GM12873 (cell line): Measurements from ENCODE around the gene CDSN.

Source experiments
- TF ChIP-seq, protein P1 (sequence below): IDR thresholded peaks from 2 replicates; pipeline ENCODE4 v1.5.1; 2012; ENCODE audit warnings: low read depth, mild to moderate bottlenecking, moderate library complexity, low read length, control low read depth; ENCODE audit not compliant: insufficient read depth; ENCODE audit errors: missing control alignments

CDSN gene

DNA sequence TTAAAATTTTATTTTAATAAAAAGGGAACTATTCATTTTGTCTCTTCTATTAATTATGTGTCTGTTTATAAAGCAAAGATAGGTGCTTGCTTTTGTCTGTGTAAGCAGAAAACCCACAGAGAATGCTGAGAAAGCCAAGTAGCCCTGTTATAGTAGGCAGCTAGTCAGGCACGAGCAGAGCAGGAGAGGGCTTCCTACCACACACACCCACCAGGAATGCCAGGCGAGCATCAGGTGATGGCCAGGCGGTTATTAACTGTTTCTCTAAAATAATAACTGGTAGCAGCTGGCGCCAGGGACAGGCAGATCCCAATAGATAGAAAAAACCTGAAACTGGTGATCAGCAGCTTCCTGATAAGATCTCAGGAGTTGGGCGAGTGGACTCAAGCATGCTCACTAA lies 23.6 kb downstream of the CDSN start:
- TF ChIP-seq, protein P1, sequence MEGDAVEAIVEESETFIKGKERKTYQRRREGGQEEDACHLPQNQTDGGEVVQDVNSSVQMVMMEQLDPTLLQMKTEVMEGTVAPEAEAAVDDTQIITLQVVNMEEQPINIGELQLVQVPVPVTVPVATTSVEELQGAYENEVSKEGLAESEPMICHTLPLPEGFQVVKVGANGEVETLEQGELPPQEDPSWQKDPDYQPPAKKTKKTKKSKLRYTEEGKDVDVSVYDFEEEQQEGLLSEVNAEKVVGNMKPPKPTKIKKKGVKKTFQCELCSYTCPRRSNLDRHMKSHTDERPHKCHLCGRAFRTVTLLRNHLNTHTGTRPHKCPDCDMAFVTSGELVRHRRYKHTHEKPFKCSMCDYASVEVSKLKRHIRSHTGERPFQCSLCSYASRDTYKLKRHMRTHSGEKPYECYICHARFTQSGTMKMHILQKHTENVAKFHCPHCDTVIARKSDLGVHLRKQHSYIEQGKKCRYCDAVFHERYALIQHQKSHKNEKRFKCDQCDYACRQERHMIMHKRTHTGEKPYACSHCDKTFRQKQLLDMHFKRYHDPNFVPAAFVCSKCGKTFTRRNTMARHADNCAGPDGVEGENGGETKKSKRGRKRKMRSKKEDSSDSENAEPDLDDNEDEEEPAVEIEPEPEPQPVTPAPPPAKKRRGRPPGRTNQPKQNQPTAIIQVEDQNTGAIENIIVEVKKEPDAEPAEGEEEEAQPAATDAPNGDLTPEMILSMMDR: no peak

DNA sequence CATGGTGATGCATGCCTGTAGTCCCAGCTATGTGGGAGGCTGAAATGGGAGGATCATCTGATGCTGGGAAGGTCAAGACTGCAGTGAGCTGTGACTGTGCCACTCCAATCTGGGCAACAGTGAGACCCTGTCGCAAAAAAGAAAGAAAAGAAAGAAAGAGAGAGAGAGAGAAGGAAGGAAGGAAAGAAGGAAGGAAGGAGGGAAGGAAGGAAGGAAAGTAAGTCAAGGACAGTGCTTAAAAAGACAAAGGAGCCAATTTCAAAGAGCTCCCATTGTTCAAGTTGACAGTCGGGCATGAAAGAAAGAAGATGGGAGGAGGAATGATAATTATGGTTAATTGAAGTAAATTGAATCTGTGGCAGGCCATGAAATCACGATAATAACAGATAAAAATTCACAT lies 24.0 kb downstream of the CDSN start:
- TF ChIP-seq, protein P1: no peak

DNA sequence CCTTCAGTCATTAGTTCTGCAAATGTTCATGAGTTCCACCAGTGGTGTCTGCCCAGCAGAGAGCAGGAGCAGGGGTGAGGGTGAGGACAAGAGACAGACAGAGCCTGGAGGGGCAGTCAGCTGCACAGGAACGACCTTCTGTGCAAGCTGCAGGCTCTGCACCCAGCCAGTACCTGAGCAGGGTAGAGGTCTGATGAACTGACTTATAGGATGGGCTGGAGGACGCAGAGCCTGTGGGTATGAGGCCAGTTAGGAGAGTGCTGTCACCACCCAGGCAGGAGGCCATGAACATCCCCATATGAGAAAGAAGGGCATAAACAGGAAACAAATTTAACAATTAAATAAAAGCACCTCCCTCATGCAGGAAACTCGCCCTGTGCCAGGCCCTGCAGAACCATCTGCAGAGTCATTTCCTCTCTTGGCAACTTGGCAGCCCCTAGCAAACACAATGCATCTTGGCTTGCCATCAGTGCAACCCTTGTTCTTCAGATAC lies 25.8 kb downstream of the CDSN start:
- TF ChIP-seq, protein P1: no peak

DNA sequence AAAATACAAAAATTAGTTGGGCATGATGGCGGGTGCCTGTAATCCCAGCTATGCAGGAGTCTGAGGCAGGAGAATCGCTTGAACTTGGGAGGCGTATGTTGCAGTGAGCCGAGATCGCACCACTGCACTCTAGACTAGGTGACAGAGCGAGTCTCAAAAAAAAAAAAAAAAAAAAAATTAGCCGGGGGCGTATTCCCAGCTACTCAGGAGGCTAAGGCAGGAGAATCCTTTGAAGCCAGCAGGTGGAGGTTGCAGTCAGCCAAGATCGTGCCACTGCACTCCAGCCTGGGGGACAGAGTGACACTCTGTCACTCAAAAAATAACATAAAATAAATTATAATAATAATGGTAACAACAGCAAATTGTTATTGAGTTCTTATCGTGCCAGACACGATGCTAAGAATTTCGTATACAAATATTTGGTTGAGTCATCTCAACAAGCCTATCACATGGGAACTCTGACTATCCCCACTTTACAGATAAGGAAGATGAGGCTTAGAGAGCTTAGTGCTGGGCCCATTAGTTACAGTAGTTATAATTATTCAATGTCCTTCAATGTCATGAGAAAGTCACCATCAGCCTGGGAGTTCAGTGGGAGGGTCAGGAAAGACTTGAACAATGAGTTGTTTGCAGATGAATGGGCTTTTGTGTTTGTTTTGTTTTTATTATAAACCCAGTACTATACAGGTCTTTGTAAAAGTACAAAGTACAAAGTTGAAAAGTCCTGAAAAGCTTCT lies 27.3 kb downstream of the CDSN start:
- TF ChIP-seq, protein P1: no peak

DNA sequence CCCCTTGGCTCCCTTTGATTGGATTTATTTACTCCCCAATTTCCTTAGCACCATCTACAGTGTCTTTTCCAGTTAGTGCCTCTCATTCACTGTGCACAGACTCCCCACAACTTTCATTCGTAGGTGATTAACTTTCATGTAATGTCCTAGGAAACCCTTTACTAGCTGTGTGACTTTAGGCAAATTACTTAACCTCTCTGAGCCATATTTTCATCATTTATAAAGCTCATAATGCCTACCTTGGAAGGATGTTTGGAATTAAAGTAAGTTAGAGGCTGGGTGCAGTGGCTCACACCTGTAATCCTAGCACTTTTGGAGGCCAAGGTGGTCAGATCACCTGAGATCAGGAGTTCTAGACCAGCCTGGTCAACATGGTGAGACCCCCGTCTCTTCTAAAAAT lies 28.0 kb downstream of the CDSN start:
- TF ChIP-seq, protein P1: no peak

DNA sequence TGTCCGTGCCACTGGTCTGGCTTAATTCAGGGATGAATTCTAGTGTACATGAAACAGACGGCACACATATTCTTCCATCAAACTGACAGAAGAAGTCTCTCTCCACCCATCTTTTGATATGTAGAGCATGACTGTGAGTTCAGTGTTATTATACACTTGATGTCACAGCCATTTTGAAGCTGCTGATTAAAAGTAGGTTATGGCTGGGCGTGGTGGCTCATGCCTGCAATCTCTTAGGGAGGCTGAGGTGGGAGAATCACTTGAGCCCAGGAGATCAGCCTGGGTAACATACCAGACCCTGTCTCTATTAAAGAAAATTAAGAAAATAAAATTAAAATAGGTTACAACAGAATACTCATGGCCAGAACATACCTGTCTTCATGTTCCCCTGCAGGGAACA lies 28.6 kb downstream of the CDSN start:
- TF ChIP-seq, protein P1: no peak

DNA sequence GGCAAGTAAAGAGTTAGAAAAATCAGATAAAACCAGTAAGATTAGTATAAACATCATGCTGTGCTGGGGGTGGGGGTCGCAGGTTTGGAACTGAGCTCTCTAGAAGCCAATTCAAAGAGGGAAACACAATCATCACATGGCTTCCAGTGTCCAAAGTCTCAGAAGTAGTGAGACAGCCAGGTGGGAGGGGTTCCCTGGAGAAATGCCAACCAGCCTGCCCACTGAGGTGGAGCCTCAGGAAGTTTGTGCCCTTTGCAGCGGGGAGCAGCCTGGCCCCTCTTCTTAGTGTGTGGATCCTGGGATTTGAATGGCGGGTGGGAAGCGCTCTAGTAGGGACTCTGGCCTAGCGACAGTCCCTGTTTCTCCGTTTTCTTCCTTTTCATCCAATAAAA lies 29.3 kb downstream of the CDSN start:
- TF ChIP-seq, protein P1: no peak
